Mammary epithelial cell (primary cell): ENCODE data around the gene RGL3.

Experiments
- CTCF ChIP-seq, 2 donors: IDR thresholded peaks in 1 of 2; conservative IDR thresholded peaks in 1 of 2; 2 replicates each; pipeline ENCODE4 v1.5.1; 2011 to 2012; ENCODE audit warnings: inconsistent platforms in 2 of 2, low read length in 2 of 2, mild to moderate bottlenecking in 2 of 2, control low read depth in 1 of 2, low read depth in 1 of 2; ENCODE audit not compliant: insufficient read depth in 1 of 2; ENCODE audit errors: extremely low read depth in 1 of 2
- EZH2 ChIP-seq: IDR thresholded peaks from 2 replicates; pipeline ENCODE4 v1.6.1; 2012; ENCODE audit warnings: low read length, inconsistent platforms, borderline replicate concordance

DNA sequence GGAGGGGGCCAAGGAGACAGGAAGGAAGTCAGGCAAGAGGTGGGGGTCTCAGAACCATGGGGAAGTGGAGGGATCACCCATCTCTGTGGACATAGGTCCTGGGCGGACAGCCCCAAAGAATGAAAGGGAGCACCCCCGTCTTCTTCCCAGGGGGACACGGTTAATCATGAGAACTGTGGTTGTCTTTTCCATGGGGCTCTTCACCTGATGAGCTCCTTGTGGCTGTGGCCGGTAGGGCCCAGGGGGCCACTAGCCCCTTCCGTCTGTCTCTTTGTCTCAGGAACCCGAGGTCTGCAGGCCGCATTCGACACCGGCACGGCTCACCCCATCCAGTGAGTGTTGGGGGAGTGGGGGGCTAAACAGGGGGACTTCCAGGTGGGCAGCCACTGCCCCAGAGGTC lies 55.2 kb downstream of the RGL3 start:
- TF ChIP-seq CTCF (conservative IDR thresholded peaks at IDR 0.05 in 1 of 2, IDR thresholded peaks at IDR 0.05 in 1 of 2; ENCODE audit: extremely low read depth in 1 of 2, insufficient read depth in 1 of 2, low read depth in 1 of 2, low read length in 2 of 2): no peak
- TF ChIP-seq EZH2: no peak
